Activated T-helper 1 cell treated with anti-CD3 and anti-CD28 coated beads, Interleukin-12 subunit alpha, Interleukin-12 subunit beta, Interleukin-2, Interleukin-4 antibody, amounts not matched to agents 30 ng/mL and 10 ng/mL and 1 ng/mL, durations not matched to agents 14 hours and 24 hours and 36 hours (primary cell): Measurements from ENCODE around the gene GNA12. TPM values are rescaled to one million over a fixed set of nuclear protein-coding genes. Genes with fewer than 3 reads are reported as not detected.
"Not testable (repeated sequence)": the region's sequence is repeated elsewhere in the genome, so short reads cannot be mapped to it uniquely, and the experiment has no call there.

Experiments
- DNase-seq: peaks from one replicate; pipeline ENCODE4 v3.0.0; 2021; ENCODE audit warnings: low spot score
- H3K27ac Mint-ChIP-seq: one replicate; pipeline ENCODE4 v1.8.0; 2021; ENCODE audit warnings: mild to moderate bottlenecking, mixed read lengths
- H3K27me3 Mint-ChIP-seq: one replicate; pipeline ENCODE4 v1.8.0; 2022; ENCODE audit warnings: mild to moderate bottlenecking, moderate library complexity, mixed read lengths; ENCODE audit not compliant: insufficient read depth
- H3K36me3 Mint-ChIP-seq: one replicate; pipeline ENCODE4 v1.8.0; 2021; ENCODE audit warnings: low read depth, mixed read lengths
- H3K4me1 Mint-ChIP-seq: one replicate; pipeline ENCODE4 v1.8.0; 2021; ENCODE audit warnings: low read depth, mixed read lengths
- H3K4me3 Mint-ChIP-seq: one replicate; pipeline ENCODE4 v1.8.0; 2021; ENCODE audit warnings: mild to moderate bottlenecking, moderate library complexity, mixed read lengths
- H3K9me3 Mint-ChIP-seq: one replicate; pipeline ENCODE4 v1.8.0; 2021; ENCODE audit warnings: mixed read lengths
- intact Hi-C: fragments of 100-400 bp; cut with micrococcal nuclease; formaldehyde crosslinking; loops from one replicate; pipeline ENCODE4 v1.15.1; 2024
- total RNA-seq: library from RNA; stranded (reverse); gene quantifications from 2 replicates; pipeline ENCODE4 v1.2.3, GENCODE V29; 2022

The GNA12 gene
- total RNA-seq, 1 donor from 2014 or later, result 36.4 TPM

GRCh38 chr7:2702594-2702957, 141.5 kb downstream of the GNA12 start:
- no peaks in the 10 kb centered on the region for H3K36me3 Mint-ChIP-seq
- peaks cover 21% of the 10 kb centered on the region for H3K4me1 Mint-ChIP-seq
- peaks cover 36% of the 10 kb centered on the region for H3K27me3 Mint-ChIP-seq
- DNase-seq, result no peak
- intact Hi-C loops, result no loop called here
- H3K27ac Mint-ChIP-seq, result no peak overlapping the region
- H3K9me3 Mint-ChIP-seq, result no peaks in the 10 kb centered on the region
- H3K4me3 Mint-ChIP-seq, result no peak overlapping the region

- Mint-ChIP-seq H3K27ac (no peak overlapping the region), H3K4me3 (no peak overlapping the region), H3K9me3 (no peaks in the 10 kb centered on the region), H3K4me1 (peaks cover 21% of the 10 kb centered on the region), H3K27me3 (peaks cover 32% of the 10 kb centered on the region), H3K36me3 (no peaks in the 10 kb centered on the region)
- no peak for DNase-seq
- intact Hi-C loops, result no loop called here
These were observed 142.1 kb downstream of the GNA12 start for GRCh38 chr7:2701832-2702593.

DNA sequence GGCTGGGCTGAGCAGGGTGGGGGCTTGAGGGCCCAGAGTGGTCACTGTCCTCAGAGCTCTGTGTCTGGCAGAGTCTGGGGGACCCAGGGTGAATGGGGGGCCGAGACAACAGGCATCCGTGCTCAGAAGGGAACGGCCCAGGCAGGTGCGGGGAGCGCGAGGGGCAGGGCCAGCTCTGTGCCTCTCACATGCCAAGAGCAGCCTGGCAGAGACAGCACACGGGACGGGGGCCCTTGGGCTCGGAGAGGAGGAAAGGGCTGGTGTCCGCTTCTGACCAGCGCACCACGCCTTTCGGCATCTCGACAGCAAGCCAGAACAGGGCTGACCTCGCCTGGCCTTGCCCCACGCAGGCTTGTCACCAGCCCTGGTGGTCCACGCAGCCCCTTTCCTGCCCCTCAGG, 142.7 kb downstream of the GNA12 start:
- Mint-ChIP-seq H3K9me3 (no peaks in the 10 kb centered on the region), H3K27ac (no peak overlapping the region), H3K27me3 (peaks cover 28% of the 10 kb centered on the region), H3K36me3 (no peaks in the 10 kb centered on the region), H3K4me3 (no peak overlapping the region), H3K4me1 (peaks cover 21% of the 10 kb centered on the region)
- intact Hi-C loops, result no loop called here
- no peak for DNase-seq

GRCh38 chr7:2700141-2700850, 143.8 kb downstream of the GNA12 start:
- Mint-ChIP-seq H3K36me3 (no peaks in the 10 kb centered on the region), H3K4me1 (peaks cover 21% of the 10 kb centered on the region), H3K9me3 (no peaks in the 10 kb centered on the region), H3K4me3 (no peak overlapping the region), H3K27ac (no peak overlapping the region), H3K27me3 (peaks cover 23% of the 10 kb centered on the region)
- no peak for DNase-seq
- intact Hi-C loops, result no loop called here

- Mint-ChIP-seq H3K4me3 (peak overlapping the region; percentile 56), H3K9me3 (no peaks in the 10 kb centered on the region), H3K27me3 (peaks cover 19% of the 10 kb centered on the region), H3K36me3 (no peaks in the 10 kb centered on the region), H3K4me1 (peaks cover 21% of the 10 kb centered on the region), H3K27ac (peak overlapping the region; percentile 85)
- intact Hi-C loops, result loop anchor here (1.0 kb wide), 1 partner anchor 10 kb away; no protein-coding TSS in a partner anchor
- no peak for DNase-seq
These were observed 144.9 kb downstream of the GNA12 start for GRCh38 chr7:2699289-2699620.

- H3K4me1 Mint-ChIP-seq, result peaks cover 21% of the 10 kb centered on the region
- H3K36me3 Mint-ChIP-seq, result no peaks in the 10 kb centered on the region
- H3K27ac Mint-ChIP-seq, result peak overlapping the region; percentile 85
- DNase-seq, result peak; percentile 68
- H3K4me3 Mint-ChIP-seq, result peak overlapping the region; percentile 56
- H3K9me3 Mint-ChIP-seq, result no peaks in the 10 kb centered on the region
- H3K27me3 Mint-ChIP-seq, result peaks cover 17% of the 10 kb centered on the region
- intact Hi-C loops, result loop anchor here (1.0 kb wide), 1 partner anchor 11 kb away; no protein-coding TSS in a partner anchor
These were observed 145.4 kb downstream of the GNA12 start for GRCh38 chr7:2698581-2699288.

- H3K4me1 Mint-ChIP-seq, result peaks cover 20% of the 10 kb centered on the region
- H3K27me3 Mint-ChIP-seq, result peaks cover 42% of the 10 kb centered on the region
- H3K9me3 Mint-ChIP-seq, H3K27ac Mint-ChIP-seq, H3K36me3 Mint-ChIP-seq, H3K4me3 Mint-ChIP-seq, intact Hi-C loops, DNase-seq: not testable (repeated sequence)
These were observed 150.0 kb downstream of the GNA12 start for GRCh38 chr7:2694122-2694436.

- DNase-seq, intact Hi-C loops, H3K4me3 Mint-ChIP-seq, H3K36me3 Mint-ChIP-seq, H3K9me3 Mint-ChIP-seq, H3K27ac Mint-ChIP-seq: not testable (repeated sequence)
- H3K4me1 Mint-ChIP-seq, result peaks cover 20% of the 10 kb centered on the region
- peaks cover 43% of the 10 kb centered on the region for H3K27me3 Mint-ChIP-seq
These were observed 150.5 kb downstream of the GNA12 start for GRCh38 chr7:2693420-2694121.

DNA sequence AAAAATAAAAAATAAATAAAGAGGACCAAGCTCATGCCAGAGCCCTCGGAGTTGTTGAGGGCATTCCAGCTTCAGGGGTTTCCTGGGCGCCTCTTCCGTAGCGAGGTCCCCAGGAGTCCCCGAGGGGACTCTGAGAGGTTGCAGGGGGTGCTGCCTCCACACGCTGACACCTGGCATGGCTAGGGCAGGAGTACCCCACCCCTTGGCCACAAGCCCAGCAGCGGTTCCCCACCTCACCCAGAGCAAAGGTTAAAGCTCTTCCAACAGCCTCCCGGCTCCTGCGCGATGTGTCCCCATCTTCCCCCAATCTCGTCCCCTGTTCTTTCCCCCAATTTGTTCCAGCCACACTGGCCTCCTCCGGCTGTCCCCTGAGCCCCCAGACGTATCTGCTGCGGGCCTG, 151.6 kb downstream of the GNA12 start:
- peaks cover 37% of the 10 kb centered on the region for H3K27me3 Mint-ChIP-seq
- H3K4me3 Mint-ChIP-seq, result no peak overlapping the region
- intact Hi-C loops, result no loop called here
- DNase-seq, result no peak
- H3K4me1 Mint-ChIP-seq, result peaks cover 14% of the 10 kb centered on the region
- H3K27ac Mint-ChIP-seq, result no peak overlapping the region
- no peaks in the 10 kb centered on the region for H3K36me3 Mint-ChIP-seq
- H3K9me3 Mint-ChIP-seq, result no peaks in the 10 kb centered on the region

DNA sequence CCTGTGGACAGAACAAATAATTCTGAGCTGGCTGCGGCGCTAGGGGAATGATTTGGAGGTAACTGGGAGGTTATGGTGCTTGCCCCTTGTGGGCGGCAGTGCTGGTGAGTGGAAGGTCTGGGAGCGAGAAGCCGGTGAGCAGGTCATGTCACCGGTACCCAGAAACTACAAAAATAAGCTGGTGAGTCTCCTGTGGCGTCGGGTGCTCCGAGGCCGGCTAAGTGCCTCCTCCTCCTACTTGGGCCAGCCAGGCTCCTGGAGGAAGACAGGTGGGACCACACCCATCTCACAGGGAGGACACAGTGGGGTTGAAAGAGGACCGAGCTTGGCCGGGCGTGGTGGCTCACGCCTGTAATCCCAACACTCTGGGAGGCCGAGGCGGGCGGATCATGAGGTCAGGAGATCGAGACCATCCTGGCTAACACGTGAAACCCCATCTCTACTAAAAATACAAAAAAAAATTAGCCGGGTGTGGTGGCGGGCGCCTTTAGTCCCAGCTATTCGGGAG, 152.1 kb downstream of the GNA12 start:
- intact Hi-C loops, H3K4me3 Mint-ChIP-seq, DNase-seq, H3K27ac Mint-ChIP-seq, H3K36me3 Mint-ChIP-seq, H3K9me3 Mint-ChIP-seq: not testable (repeated sequence)
- Mint-ChIP-seq H3K27me3 (peaks cover 42% of the 10 kb centered on the region), H3K4me1 (peaks cover 14% of the 10 kb centered on the region)

DNA sequence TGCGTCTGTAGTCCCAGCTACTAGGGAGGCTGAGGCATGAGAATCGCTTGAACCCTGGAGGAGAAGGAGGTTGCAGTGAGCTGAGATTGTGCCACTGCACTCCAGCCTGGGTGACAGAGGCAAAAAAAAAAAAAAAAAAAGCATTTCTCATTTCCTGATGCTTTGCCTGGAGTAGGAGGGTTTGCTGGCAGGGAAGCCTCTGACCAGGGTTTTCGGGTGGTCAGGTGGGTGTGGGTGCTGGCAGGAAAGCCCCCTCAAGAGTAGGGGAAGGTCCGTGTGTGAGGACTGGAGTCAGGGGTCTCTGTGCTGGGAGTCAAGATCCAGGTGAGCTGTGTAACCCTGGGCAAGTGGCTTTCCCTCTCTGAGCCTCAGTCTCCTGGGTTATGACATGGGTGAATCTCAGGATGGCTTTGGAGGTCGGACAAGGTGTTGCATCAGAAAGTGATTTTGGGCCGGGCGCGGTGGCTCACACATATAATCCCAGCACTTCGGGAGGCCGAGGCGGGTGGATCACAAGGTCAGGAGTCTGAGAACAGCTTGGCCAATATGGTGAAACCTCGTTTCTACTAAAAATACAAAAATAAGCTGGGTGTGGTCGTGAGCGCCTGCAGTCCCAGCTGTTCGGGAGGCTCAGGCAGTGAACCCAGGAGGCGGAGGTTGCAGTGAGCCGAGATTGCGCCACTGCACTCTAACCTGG, 152.9 kb downstream of the GNA12 start:
- Mint-ChIP-seq H3K4me3 (no peak overlapping the region), H3K36me3 (no peaks in the 10 kb centered on the region), H3K27ac (no peak overlapping the region), H3K27me3 (peaks cover 44% of the 10 kb centered on the region), H3K4me1 (peaks cover 14% of the 10 kb centered on the region), H3K9me3 (no peaks in the 10 kb centered on the region)
- intact Hi-C loops, result no loop called here
- DNase-seq, result no peak

GRCh38 chr7:2689951-2690705, 154.0 kb downstream of the GNA12 start:
- intact Hi-C loops, result no loop called here
- Mint-ChIP-seq H3K27ac (peak overlapping the region; percentile 52), H3K4me3 (no peak overlapping the region), H3K27me3 (peaks cover 46% of the 10 kb centered on the region), H3K9me3 (no peaks in the 10 kb centered on the region), H3K4me1 (peaks cover 14% of the 10 kb centered on the region), H3K36me3 (no peaks in the 10 kb centered on the region)
- DNase-seq, result no peak
